SK-N-SH (cell line): ENCODE data around the gene FTO. TPM values are rescaled to one million over a fixed set of nuclear protein-coding genes. Genes with fewer than 3 reads are reported as not detected.

ENCODE experiments used
- CTCF ChIA-PET: fragments of 300-600, 350-600 bp; formaldehyde crosslinking; extraction: SDS; loops from one replicate; lab custom pipeline; 2021; lab: Yijun Ruan, JAX
- POLR2A ChIA-PET: fragments of 350-600 bp; sonication (Branson Sonifier 250); formaldehyde crosslinking; extraction: SDS; loops from one replicate; lab custom pipeline; 2020; ENCODE audit warnings: antibody characterized with exemption, inconsistent platforms; lab: Yijun Ruan, JAX
- DNase-seq: peaks from one replicate; pipeline ENCODE4 v3.0.0; 2012
- H2AFZ ChIP-seq: fragments of 200-600 bp; sonication (generic); 2 replicates; pipeline ENCODE4 v1.8.1; 2016; ENCODE audit warnings: antibody characterized with exemption, mild to moderate bottlenecking, low read depth
- H3F3A ChIP-seq: fragments of 200-600 bp; sonication (generic); replicated peaks from 2 replicates; pipeline ENCODE3; 2016; ENCODE audit warnings: antibody characterized with exemption, mild to moderate bottlenecking; ENCODE audit not compliant: insufficient read depth
- H3K27ac ChIP-seq, 2 experiments: fragments of 200-500 bp in 1 of 2; fragments of 200-600 bp in 1 of 2; sonication (Bioruptor generic) in 1 of 2; sonication (generic), shearing (Covaris generic) in 1 of 2; 2 replicates each; pipeline versions ENCODE4 v1.5.1 to v1.6.1; 2014 to 2016; ENCODE audit warnings: low read depth in 2 of 2, inconsistent platforms in 1 of 2, low read length in 1 of 2, mild to moderate bottlenecking in 1 of 2, mixed read lengths in 1 of 2
- H3K27me3 ChIP-seq: fragments of 200-600 bp; sonication (generic), shearing (Covaris generic); 2 replicates; pipeline ENCODE4 v1.6.1; 2016; ENCODE audit warnings: mixed run types; ENCODE audit not compliant: insufficient read depth
- H3K36me3 ChIP-seq, 2 experiments: fragments of 200-500 bp in 1 of 2; fragments of 200-600 bp in 1 of 2; sonication (Bioruptor generic) in 1 of 2; sonication (generic) in 1 of 2; replicated peaks in 1 of 2; 2 replicates each; pipeline versions ENCODE3 to v1.5.1; 2014 to 2016; ENCODE audit warnings: low read length in 1 of 2, mild to moderate bottlenecking in 1 of 2; ENCODE audit not compliant: insufficient read depth in 2 of 2, control insufficient read depth in 1 of 2
- H3K4me1 ChIP-seq, 2 experiments: fragments of 200-500 bp in 1 of 2; fragments of 200-600 bp in 1 of 2; sonication (Bioruptor generic) in 1 of 2; sonication (generic), shearing (Covaris generic) in 1 of 2; 2 replicates each; pipeline versions ENCODE4 v1.5.1 to v1.6.1; 2014 to 2016; ENCODE audit warnings: low read depth in 1 of 2, low read length in 1 of 2, mixed run types in 1 of 2; ENCODE audit not compliant: insufficient read depth in 2 of 2, control insufficient read depth in 1 of 2
- H3K4me2 ChIP-seq: fragments of 200-600 bp; sonication (generic), shearing (Covaris generic); 2 replicates; pipeline ENCODE4 v1.6.1; 2017; ENCODE audit warnings: mixed run types
- H3K4me3 ChIP-seq, 2 experiments: fragments of 200-500 bp in 1 of 2; fragments of 200-600 bp in 1 of 2; sonication (Bioruptor generic) in 1 of 2; sonication (generic), shearing (Covaris generic) in 1 of 2; 2 replicates each; pipeline versions ENCODE4 v1.5.1 to v1.8.1; 2014 to 2016; ENCODE audit warnings: low read depth in 2 of 2, inconsistent platforms in 1 of 2, low read length in 1 of 2, mild to moderate bottlenecking in 1 of 2, mixed read lengths in 1 of 2, moderate library complexity in 1 of 2
- H3K79me2 ChIP-seq: fragments of 200-600 bp; sonication (generic); 2 replicates; pipeline ENCODE4 v1.8.1; 2017; ENCODE audit warnings: mild to moderate bottlenecking; ENCODE audit not compliant: insufficient read depth
- H3K9ac ChIP-seq: fragments of 200-600 bp; sonication (generic); 2 replicates; pipeline ENCODE4 v1.6.1; 2017; ENCODE audit warnings: mixed run types
- H3K9me2 ChIP-seq: fragments of 200-600 bp; sonication (generic); 2 replicates; pipeline ENCODE4 v1.6.1; 2017; ENCODE audit warnings: mixed run types
- H3K9me3 ChIP-seq: fragments of 200-600 bp; sonication (generic); 2 replicates; pipeline ENCODE4 v1.6.1; 2017; ENCODE audit warnings: mixed run types, mild to moderate bottlenecking, moderate library complexity
- H4K20me1 ChIP-seq: fragments of 200-600 bp; sonication (generic); 2 replicates; pipeline ENCODE4 v1.6.1; 2017; ENCODE audit warnings: mild to moderate bottlenecking, mixed run types; ENCODE audit not compliant: insufficient read depth
- EP300 ChIP-seq, 2 experiments: IDR thresholded peaks; 2 replicates each; pipeline versions ENCODE4 v1.4.0 to v1.6.1; 2012; ENCODE audit warnings: borderline replicate concordance in 1 of 2, low read depth in 1 of 2, low read length in 1 of 2
- EZH2phosphoT487 ChIP-seq: fragments of 200-600 bp; sonication (generic); IDR thresholded peaks from 2 replicates; pipeline ENCODE4 v1.6.1; 2017; ENCODE audit warnings: low read depth, mixed run types, mild to moderate bottlenecking, antibody characterized with exemption, moderate library complexity, borderline replicate concordance
- FOSL2 ChIP-seq: IDR thresholded peaks from 2 replicates; pipeline ENCODE4 v1.4.0; 2012; ENCODE audit warnings: low read depth, mild to moderate bottlenecking, moderate library complexity, borderline replicate concordance
- FOXJ3 ChIP-seq: sonication (generic); formaldehyde crosslinking; IDR thresholded peaks from 2 replicates; pipeline ENCODE4 v1.5.1; 2020; ENCODE audit warnings: mild to moderate bottlenecking, missing genetic modification reagents
- JUND ChIP-seq: IDR thresholded peaks from 2 replicates; pipeline ENCODE4 v1.4.0; 2012
- NFIC ChIP-seq: IDR thresholded peaks from 2 replicates; pipeline ENCODE4 v1.4.0; 2012; ENCODE audit warnings: borderline replicate concordance
- PBX3 ChIP-seq: IDR thresholded peaks from 2 replicates; pipeline ENCODE4; 2012
- TCF12 ChIP-seq: IDR thresholded peaks from 2 replicates; pipeline ENCODE4 v1.4.0; 2012
- WGBS: methylation state at CpG from one replicate; pipeline ENCODE4 v1.1.6; 2017; ENCODE audit warnings: low lambda C conversion rate; 5-methylcytosine and 5-hydroxymethylcytosine counted together
- polyA plus RNA-seq, 3 experiments: library from polyadenylated mRNA; depleted of rRNA; stranded (reverse); fragments of >200 nt; gene quantifications; 2 replicates each; pipeline ENCODE4 v1.2.3, GENCODE V29; 2012

Gene FTO
- polyA plus RNA-seq, 1 of the 3 experiments (the other 2 are of a cell fraction), result 41.2 TPM

- ChIA-PET CTCF (interaction anchor here (0.9 to 1.1 kb wide), 3 partner anchors 11 to 113 kb away, joined by 3 read pairs; no protein-coding TSS in a partner anchor), POLR2A (no interaction called here)
- H3K27me3 ChIP-seq, result no peaks in the 10 kb centered on the region
- no peaks in the 10 kb centered on the region for H3K79me2 ChIP-seq
- no peak overlapping the region for H3K4me2 ChIP-seq
- peaks cover 4 to 46% of the 10 kb centered on the region in 2 experiments; a peak in 3 of 4 replicates for H3K4me1 ChIP-seq
- H3K9me2 ChIP-seq, result no peaks in the 10 kb centered on the region
- 89% methylated on average over 4 of the region's 4 CpGs for WGBS
- no peaks in the 10 kb centered on the region for H4K20me1 ChIP-seq
- TF ChIP-seq TCF12 (peak; percentile 9; the same call in 1 of the 2 replicates), FOXJ3 (CRISPR knock-in tag) (no peak), PBX3 (0 out of 2 replicates have a peak, but pooled peaks have one; percentile 9), EZH2phosphoT487 (no peak), JUND (peak; percentile 48), NFIC (0 out of 2 replicates have a peak, but pooled peaks have one; percentile 14), FOSL2 (peak; percentile 40; the same call in 1 of the 2 replicates)
- no peaks in the 10 kb centered on the region for H3K36me3 ChIP-seq
- H2AFZ ChIP-seq, result no peak overlapping the region
- no peak overlapping the region for H3K9ac ChIP-seq
- H3K9me3 ChIP-seq, result no peaks in the 10 kb centered on the region
- no peak for DNase-seq
- no peaks in the 10 kb centered on the region for H3F3A ChIP-seq
- peak overlapping the region in 1 of 2 experiments; percentile 77; a peak in 1 of 4 replicates for H3K27ac ChIP-seq
- H3K4me3 ChIP-seq, result no peak overlapping the region
These were observed 362.6 kb downstream of the FTO start for GRCh38 chr16:54066451-54067105.

GRCh38 chr16:54067322-54068065 lies 363.5 kb downstream of the FTO start:
- H3K9me2 ChIP-seq, result no peaks in the 10 kb centered on the region
- TF ChIP-seq FOXJ3 (CRISPR knock-in tag) (no peak), EP300 (IDR thresholded peaks at IDR 0.05; ENCODE audit: borderline replicate concordance in 1 of 2, low read depth in 1 of 2, low read length in 1 of 2) (peak in 1 of 2 experiments; percentile 15; a peak in 1 of 4 replicates)
- WGBS, result 85% methylated on average over 8 of the region's 8 CpGs

More at GRCh38 chr16:54067322-54068065, 363.5 kb downstream of the FTO start:
- Histone ChIP-seq H3K4me3 (no peak overlapping the region), H3K27ac (peak overlapping the region in 1 of 2 experiments; percentile 77; a peak in 1 of 4 replicates), H3K79me2 (no peaks in the 10 kb centered on the region), H2AFZ (no peak overlapping the region), H3K36me3 (no peaks in the 10 kb centered on the region), H4K20me1 (no peaks in the 10 kb centered on the region), H3K9me3 (no peaks in the 10 kb centered on the region), H3K4me1 (peaks cover 4 to 40% of the 10 kb centered on the region in 2 experiments; a peak in 3 of 4 replicates), H3K9ac (no peak overlapping the region), H3K4me2 (no peak overlapping the region), H3F3A (no peaks in the 10 kb centered on the region), H3K27me3 (no peaks in the 10 kb centered on the region)
- POLR2A ChIA-PET, result no interaction called here
- DNase-seq, result no peak
- CTCF ChIA-PET, result interaction anchor here (1.0 to 1.2 kb wide), 3 partner anchors 10 to 176 kb away, joined by 3 read pairs; no protein-coding TSS in a partner anchor
